Smooth muscle cell (in vitro differentiated cells): Measurements from ENCODE around the gene ZNF331. TPM values are rescaled to one million over a fixed set of nuclear protein-coding genes. Genes with fewer than 3 reads are reported as not detected.

Source experiments
- DNase-seq: peaks from one replicate; lab custom pipeline; 2025; ENCODE audit not compliant: unreplicated experiment; lab: John Stamatoyannopoulos, UW
- H2AFZ ChIP-seq: fragments of 200-600 bp; sonication (generic); 2 replicates; pipeline ENCODE4 v1.6.0; 2016; ENCODE audit warnings: antibody characterized with exemption, low read depth, mild to moderate bottlenecking
- H3F3A ChIP-seq: fragments of 200-600 bp; sonication (generic); 2 replicates; pipeline ENCODE4 v1.6.0; 2017; ENCODE audit warnings: antibody characterized with exemption, low read depth
- H3K27ac ChIP-seq: fragments of 200-600 bp; sonication (generic); 2 replicates; pipeline ENCODE4 v1.5.1; 2016; ENCODE audit warnings: low read depth, mild to moderate bottlenecking
- H3K27me3 ChIP-seq: fragments of 200-600 bp; sonication (generic); 2 replicates; pipeline ENCODE4 v1.6.1; 2016; ENCODE audit warnings: low read depth, mild to moderate bottlenecking
- H3K36me3 ChIP-seq: fragments of 200-600 bp; sonication (generic); 2 replicates; pipeline ENCODE4 v1.5.1; 2016; ENCODE audit warnings: low read depth
- H3K4me1 ChIP-seq: fragments of 200-600 bp; sonication (generic); 2 replicates; pipeline ENCODE4 v1.5.1; 2016; ENCODE audit warnings: low read depth
- H3K4me2 ChIP-seq: fragments of 200-600 bp; sonication (generic); 2 replicates; pipeline ENCODE4 v1.6.0; 2016; ENCODE audit warnings: mild to moderate bottlenecking
- H3K4me3 ChIP-seq: fragments of 200-600 bp; sonication (generic); 2 replicates; pipeline ENCODE4 v1.5.1; 2016; ENCODE audit warnings: mild to moderate bottlenecking
- H3K79me2 ChIP-seq: fragments of 200-600 bp; sonication (generic); 2 replicates; pipeline ENCODE4 v1.6.0; 2016; ENCODE audit warnings: low read depth, mild to moderate bottlenecking
- H3K9ac ChIP-seq: fragments of 200-600 bp; sonication (generic); 2 replicates; pipeline ENCODE4 v1.6.0; 2016; ENCODE audit warnings: low read depth
- H3K9me3 ChIP-seq: fragments of 200-600 bp; sonication (generic); replicated peaks from 2 replicates; pipeline ENCODE4 v1.5.1; 2016; ENCODE audit warnings: low read depth
- H4K20me1 ChIP-seq: fragments of 200-600 bp; sonication (generic); 2 replicates; pipeline ENCODE4 v1.6.0; 2016; ENCODE audit warnings: low read depth
- CTCF ChIP-seq: fragments of 200-600 bp; sonication (generic); IDR thresholded peaks from 2 replicates; pipeline ENCODE4 v1.5.1; 2017; ENCODE audit warnings: borderline replicate concordance, mild to moderate bottlenecking, antibody characterized with exemption; ENCODE audit not compliant: insufficient read depth, poor library complexity, severe bottlenecking
- WGBS: methylation state at CpG from one replicate; pipeline ENCODE4 v1.1.7; 2016; ENCODE audit warnings: low lambda C conversion rate; 5-methylcytosine and 5-hydroxymethylcytosine counted together
- polyA plus RNA-seq: library from polyadenylated mRNA; unstranded; fragments of >200 nt; fragmentation: Nextera tagmentation; extraction: Ambion mirVana; gene quantifications from 2 replicates; pipeline ENCODE4 v1.2.1, GENCODE V29; 2016
- total RNA-seq: library from RNA; depleted of rRNA; stranded (reverse); fragments of >200 nt; gene quantifications from 2 replicates; pipeline ENCODE4 v1.2.3, GENCODE V29; 2014

ZNF331 gene
- total and polyA plus RNA-seq, 2 experiments from 2014 or later = 9.7 to 12.1 TPM

GRCh38 chr19:53594811-53595509, 57.0 kb downstream of the ZNF331 start:
- no peak overlapping the region for H3K4me2 ChIP-seq
- no peak for TF ChIP-seq CTCF
- no peak overlapping the region for H2AFZ ChIP-seq
- no peaks in the 10 kb centered on the region for H3K27me3 ChIP-seq
- 71% methylated on average over 14 of the region's 14 CpGs for WGBS
- H3K27ac ChIP-seq = no peak overlapping the region
- no peak overlapping the region for H3K4me3 ChIP-seq
- H3K79me2 ChIP-seq = no peaks in the 10 kb centered on the region
- H3K9ac ChIP-seq = no peak overlapping the region
- no peaks in the 10 kb centered on the region for H3F3A ChIP-seq
- no peaks in the 10 kb centered on the region for H4K20me1 ChIP-seq
- DNase-seq = no peak
- H3K9me3 ChIP-seq = no peaks in the 10 kb centered on the region
- H3K4me1 ChIP-seq = peaks cover 6% of the 10 kb centered on the region
- H3K36me3 ChIP-seq = no peaks in the 10 kb centered on the region

- no peaks in the 10 kb centered on the region for H3K9me3 ChIP-seq
- no peaks in the 10 kb centered on the region for H3K27me3 ChIP-seq
- H4K20me1 ChIP-seq = no peaks in the 10 kb centered on the region
- H3F3A ChIP-seq = no peaks in the 10 kb centered on the region
- H2AFZ ChIP-seq = no peak overlapping the region
- H3K79me2 ChIP-seq = no peaks in the 10 kb centered on the region
- TF ChIP-seq CTCF = no peak
- 83% methylated on average over 9 of the region's 9 CpGs for WGBS
- no peak overlapping the region for H3K4me3 ChIP-seq
- no peak overlapping the region for H3K4me2 ChIP-seq
- H3K36me3 ChIP-seq = no peaks in the 10 kb centered on the region
- no peak for DNase-seq
- H3K4me1 ChIP-seq = peaks cover 6% of the 10 kb centered on the region
- H3K9ac ChIP-seq = no peak overlapping the region
- H3K27ac ChIP-seq = no peak overlapping the region
Measured at GRCh38 chr19:53595510-53595867, 57.5 kb downstream of the ZNF331 start.

GRCh38 chr19:53596056-53596455, 58.1 kb downstream of the ZNF331 start:
- Histone ChIP-seq H2AFZ (no peak overlapping the region), H3K27ac (no peak overlapping the region), H3K27me3 (no peaks in the 10 kb centered on the region), H3K9ac (no peak overlapping the region), H3K79me2 (no peaks in the 10 kb centered on the region), H3K4me1 (peaks cover 6% of the 10 kb centered on the region), H4K20me1 (no peaks in the 10 kb centered on the region), H3K36me3 (no peaks in the 10 kb centered on the region), H3K4me3 (no peak overlapping the region), H3K4me2 (no peak overlapping the region), H3K9me3 (no peaks in the 10 kb centered on the region), H3F3A (no peaks in the 10 kb centered on the region)
- no peak for DNase-seq
- 84% methylated on average over 9 of the region's 9 CpGs for WGBS
- TF ChIP-seq CTCF = no peak

GRCh38 chr19:53597023-53597422, 59.1 kb downstream of the ZNF331 start:
- Histone ChIP-seq H3K4me2 (no peak overlapping the region), H3K79me2 (no peaks in the 10 kb centered on the region), H2AFZ (no peak overlapping the region), H3K9me3 (no peaks in the 10 kb centered on the region), H4K20me1 (no peaks in the 10 kb centered on the region), H3K36me3 (no peaks in the 10 kb centered on the region), H3K9ac (no peak overlapping the region), H3K4me3 (no peak overlapping the region), H3K4me1 (peaks cover 6% of the 10 kb centered on the region), H3F3A (no peaks in the 10 kb centered on the region), H3K27me3 (no peaks in the 10 kb centered on the region), H3K27ac (no peak overlapping the region)
- TF ChIP-seq CTCF = no peak
- DNase-seq = no peak
- 69% methylated on average over 12 of the region's 12 CpGs for WGBS
